Measurements from ENCODE around the gene FDXR.
A peak's percentile ranks its signal among the peaks of the same experiment; 100 is the strongest.
"Not testable (repeated sequence)": the region's sequence is repeated elsewhere in the genome, so short reads cannot be mapped to it uniquely, and the experiment has no call there.

The FDXR gene

DNA sequence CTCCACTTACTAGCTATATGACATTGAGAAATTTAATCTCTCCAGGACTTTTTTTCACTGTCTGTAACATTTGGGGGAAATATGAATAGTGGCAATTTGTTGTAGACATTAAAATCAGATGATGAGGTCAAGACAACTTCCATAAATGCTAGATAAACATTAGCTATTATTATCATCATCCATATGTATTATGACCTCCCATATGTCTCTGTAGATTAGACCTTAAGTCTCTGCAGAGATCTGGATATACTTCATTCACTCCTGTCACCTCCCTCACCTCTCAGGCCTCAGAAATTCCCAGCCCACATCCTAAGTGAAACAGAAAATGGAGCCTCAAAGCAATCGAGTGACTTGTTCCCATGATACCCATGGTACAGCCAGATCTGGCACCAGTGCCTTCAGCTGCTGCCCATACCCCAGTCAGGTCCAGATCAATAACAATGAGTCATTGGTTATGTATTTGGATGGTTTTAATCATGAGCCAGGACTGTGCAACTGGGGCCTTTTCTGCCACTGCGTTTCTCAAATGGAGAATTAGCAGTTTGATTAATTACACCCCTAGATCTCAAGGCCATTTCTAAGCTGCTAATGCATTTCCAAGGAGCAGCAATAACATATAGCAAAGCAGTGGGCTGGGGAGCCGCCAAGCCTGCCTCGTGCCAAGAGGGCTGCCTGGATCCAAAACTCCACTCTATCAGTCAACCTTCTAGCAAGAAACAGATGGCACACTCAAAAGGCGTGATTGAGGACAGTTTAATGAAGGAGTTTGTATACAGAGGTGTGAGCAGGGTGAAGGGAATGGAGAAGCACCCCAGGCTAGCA is 2.6 kb upstream of the FDXR start:
- TF ChIP-seq, protein P1, sequence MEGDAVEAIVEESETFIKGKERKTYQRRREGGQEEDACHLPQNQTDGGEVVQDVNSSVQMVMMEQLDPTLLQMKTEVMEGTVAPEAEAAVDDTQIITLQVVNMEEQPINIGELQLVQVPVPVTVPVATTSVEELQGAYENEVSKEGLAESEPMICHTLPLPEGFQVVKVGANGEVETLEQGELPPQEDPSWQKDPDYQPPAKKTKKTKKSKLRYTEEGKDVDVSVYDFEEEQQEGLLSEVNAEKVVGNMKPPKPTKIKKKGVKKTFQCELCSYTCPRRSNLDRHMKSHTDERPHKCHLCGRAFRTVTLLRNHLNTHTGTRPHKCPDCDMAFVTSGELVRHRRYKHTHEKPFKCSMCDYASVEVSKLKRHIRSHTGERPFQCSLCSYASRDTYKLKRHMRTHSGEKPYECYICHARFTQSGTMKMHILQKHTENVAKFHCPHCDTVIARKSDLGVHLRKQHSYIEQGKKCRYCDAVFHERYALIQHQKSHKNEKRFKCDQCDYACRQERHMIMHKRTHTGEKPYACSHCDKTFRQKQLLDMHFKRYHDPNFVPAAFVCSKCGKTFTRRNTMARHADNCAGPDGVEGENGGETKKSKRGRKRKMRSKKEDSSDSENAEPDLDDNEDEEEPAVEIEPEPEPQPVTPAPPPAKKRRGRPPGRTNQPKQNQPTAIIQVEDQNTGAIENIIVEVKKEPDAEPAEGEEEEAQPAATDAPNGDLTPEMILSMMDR (IDR thresholded peaks at IDR 0.05; ENCODE audit: insufficient read depth, low read depth, low read length, missing control alignments): no peak
- no peak for DNase-seq (ENCODE audit: low read depth)
- H3K4me3 ChIP-seq (ENCODE audit: low read depth, low read length): no peak overlapping the region

DNA sequence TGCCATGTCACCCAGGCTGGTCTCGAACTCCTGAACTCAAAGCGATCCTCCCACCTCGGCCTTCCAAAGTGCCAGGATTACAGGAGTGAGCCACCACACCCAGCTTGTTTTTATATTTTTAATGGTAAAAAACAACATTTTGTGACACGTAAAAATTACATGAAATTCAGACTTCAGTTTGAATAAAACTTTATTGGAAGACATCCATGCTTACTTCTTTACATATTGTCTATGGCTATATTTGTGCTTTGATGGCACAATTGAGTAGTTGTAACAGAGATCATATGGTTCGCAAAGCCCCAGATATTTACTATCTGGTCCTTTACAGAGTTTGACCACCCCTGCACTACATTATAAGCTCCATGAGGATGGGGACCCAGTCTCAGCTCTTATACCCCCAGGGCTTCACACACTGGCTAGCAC is 1.8 kb upstream of the FDXR start:
- no peak for DNase-seq (ENCODE audit: low read depth)
- no peak overlapping the region for H3K4me3 ChIP-seq (ENCODE audit: low read depth, low read length)
- TF ChIP-seq, protein P1 (IDR thresholded peaks at IDR 0.05; ENCODE audit: insufficient read depth, low read depth, low read length, missing control alignments): no peak

DNA sequence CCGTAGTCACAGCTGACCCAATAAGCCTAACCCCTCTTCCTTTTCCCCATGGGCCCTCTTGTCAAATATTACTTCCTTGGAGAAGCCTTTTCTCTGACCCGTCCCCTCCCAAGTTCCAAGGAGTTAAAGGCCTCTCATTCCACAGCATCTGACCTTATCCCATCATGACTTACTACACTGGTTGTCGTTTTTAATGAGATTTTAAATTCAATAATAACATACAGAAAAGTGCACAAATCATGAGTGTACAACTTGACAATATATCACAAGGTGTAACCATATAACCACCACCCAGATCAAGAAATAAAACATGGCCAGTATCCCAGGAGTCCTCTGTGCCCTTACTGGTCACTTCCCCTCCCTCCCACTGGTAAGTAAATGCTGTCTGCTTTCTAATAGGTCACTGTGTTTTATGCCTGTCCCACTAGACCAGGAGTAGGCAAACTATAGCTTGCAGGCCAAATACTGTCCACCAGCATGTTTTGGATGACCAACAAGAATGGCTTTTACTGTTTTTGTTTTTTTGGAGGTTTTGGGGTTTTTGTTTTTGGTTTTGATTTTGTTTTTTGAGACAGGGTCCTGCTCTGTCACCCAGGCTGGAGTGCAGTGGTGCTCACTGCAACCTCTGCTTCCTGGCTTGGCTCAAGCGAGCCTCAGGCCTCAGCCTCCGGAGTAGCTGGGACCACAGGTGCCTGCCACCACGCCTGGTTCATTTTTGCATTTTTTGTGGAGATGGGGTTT is 1.2 kb upstream of the FDXR start:
- TF ChIP-seq, protein P1 (IDR thresholded peaks at IDR 0.05; ENCODE audit: insufficient read depth, low read depth, low read length, missing control alignments): no peak
- peak overlapping the region; percentile 97 for H3K4me3 ChIP-seq (ENCODE audit: low read depth, low read length)
- DNase-seq (ENCODE audit: low read depth): peak; percentile 38

DNA sequence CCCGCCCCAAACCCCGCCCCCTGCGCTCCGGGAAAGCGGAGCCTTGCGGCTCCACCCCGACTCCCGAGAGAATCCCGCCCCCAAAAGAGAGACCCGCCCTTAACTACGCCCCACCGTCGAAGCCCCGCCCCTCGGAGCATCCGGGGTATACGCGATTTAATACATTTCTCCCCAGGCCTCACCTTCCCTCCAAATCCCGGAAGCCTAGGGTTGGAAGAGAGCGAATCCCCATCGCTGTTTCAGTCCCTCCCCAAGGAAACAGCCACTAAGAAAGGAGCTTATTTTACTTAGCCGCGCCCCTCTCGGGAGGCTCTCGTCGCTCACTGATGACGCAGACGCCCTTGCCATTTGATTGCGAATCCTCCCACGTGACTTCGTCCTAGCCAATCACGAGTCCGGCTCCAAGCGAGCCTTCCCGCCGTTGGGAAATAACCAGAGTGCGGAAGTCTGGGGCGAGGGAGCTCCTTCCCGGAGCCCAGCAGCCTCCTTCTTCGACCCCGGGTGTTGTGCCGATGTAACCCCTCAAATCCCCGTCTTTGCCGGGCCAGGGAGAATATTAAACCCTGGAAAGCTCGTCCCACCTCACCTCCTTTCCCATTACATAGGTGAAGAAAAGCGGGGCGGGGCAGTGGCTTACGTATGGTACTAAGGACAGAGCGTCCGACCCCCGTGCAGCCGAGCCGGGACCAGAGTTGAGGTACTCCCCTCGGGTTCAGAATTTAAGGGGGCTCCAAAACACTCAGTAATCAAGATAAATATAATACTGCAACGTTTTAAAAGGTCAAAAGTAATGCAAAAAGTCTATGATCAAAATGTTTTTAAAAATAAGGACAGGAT is 461 bp upstream of the FDXR start:
- H3K4me3 ChIP-seq (ENCODE audit: low read depth, low read length): peak overlapping the region; percentile 97
- TF ChIP-seq, protein P1 (IDR thresholded peaks at IDR 0.05; ENCODE audit: insufficient read depth, low read depth, low read length, missing control alignments): no peak
- peak; percentile 100 for DNase-seq (ENCODE audit: low read depth)

DNA sequence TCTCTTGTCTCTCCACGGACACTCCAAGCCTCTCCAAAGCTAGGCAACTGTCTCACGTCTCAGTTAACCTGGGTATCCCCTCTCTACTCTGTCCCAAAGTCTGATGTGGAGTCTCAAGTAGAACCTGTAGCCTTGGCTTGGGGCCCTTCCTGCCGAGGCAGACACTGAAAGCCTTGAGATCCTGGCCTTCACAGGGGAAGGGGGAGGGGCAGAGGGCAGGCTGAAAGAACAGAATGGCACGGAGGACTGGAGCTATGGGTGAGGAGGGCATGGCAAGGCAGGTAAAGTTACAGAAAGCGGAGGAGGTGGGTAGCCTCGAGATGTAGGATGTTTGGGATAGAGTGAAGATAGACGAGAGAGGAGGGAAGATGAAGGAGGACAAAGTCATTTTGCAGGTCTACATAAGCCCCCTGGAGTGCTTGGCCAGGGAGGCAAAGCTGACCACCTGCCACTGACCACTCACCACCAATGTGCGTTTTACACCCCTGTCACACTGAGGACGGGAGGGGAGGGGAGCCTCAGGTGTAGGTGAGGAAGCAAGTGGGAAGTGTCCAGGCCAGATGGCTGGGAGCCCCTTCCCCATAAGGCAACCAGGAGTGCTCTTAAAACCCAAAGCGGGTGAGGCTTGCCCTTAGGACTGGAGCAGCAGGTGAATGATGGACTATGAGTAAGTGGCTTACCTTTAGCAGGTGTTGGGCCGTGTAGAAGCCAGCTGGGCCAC is 1.3 kb downstream of the FDXR start:
- H3K4me3 ChIP-seq (ENCODE audit: low read depth, low read length): peak overlapping the region; percentile 57
- TF ChIP-seq, protein P1 (IDR thresholded peaks at IDR 0.05; ENCODE audit: insufficient read depth, low read depth, low read length, missing control alignments): no peak
- DNase-seq (ENCODE audit: low read depth): no peak

DNA sequence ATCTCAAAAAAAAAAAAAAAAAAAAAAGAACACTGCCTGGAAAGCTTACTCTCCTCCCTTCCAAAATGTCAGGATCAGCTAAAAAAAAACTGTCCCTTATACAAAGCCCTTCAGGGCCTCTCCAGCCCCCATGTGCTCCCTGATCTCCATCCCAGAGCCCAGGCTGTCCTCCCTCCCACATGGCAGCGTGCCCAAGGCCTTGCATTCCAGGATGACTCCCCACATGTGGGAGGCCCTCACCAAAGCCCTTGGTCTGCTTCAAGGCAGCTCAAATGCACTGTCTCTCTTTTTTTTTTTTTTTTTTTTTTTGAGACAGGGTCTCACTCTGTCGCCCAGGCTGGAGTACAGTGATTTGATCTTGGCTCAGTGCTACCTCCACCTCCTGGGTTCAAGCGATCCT is 2.3 kb downstream of the FDXR start:
- TF ChIP-seq, protein P1 (IDR thresholded peaks at IDR 0.05; ENCODE audit: insufficient read depth, low read depth, low read length, missing control alignments): no peak
- no peak overlapping the region for H3K4me3 ChIP-seq (ENCODE audit: low read depth, low read length)
- DNase-seq (ENCODE audit: low read depth): no peak

DNA sequence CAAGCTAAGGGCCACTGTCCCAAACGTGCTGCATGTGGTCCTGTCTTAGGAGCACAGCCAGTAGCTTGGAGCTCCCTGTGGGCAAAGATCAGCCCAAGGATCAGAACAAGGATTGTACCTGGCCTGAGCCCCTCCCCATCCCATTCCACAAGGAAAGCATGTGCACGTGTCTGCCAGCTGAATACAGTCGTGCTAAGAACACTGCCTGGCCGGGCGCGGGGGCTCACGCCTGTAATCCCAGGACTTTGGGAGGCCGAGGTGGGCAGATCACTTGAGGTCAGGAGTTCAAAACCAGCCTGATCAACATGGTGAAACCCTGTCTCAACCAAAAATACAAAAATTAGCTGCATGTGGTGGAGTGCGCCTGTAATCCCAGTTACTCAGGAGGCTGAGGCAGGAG is 2.8 kb downstream of the FDXR start:
- not testable (repeated sequence) for DNase-seq (ENCODE audit: low read depth); H3K4me3 ChIP-seq (ENCODE audit: low read depth, low read length)

All from GM12865 (cell line).